HL-60/S4 (cell line): Measurements from ENCODE around the gene LDLRAD1.
"Not testable (repeated sequence)": the region's sequence is repeated elsewhere in the genome, so short reads cannot be mapped to it uniquely, and the experiment has no call there.

Source experiments
- in situ Hi-C: fragments of 300-500 bp; cut with MboI; formaldehyde crosslinking; loops from 2 replicates; pipeline ENCODE4 v1.14.3; 2022; ENCODE audit warnings: low sequenced_read_pairs

The LDLRAD1 gene

GRCh38 chr1:54018635-54019034, 649 bp upstream of the LDLRAD1 start:
- in situ Hi-C loops: no loop called here

GRCh38 chr1:54016343-54017282, 1.4 kb downstream of the LDLRAD1 start:
- in situ Hi-C loops: no loop called here

GRCh38 chr1:54014009-54014629, 3.9 kb downstream of the LDLRAD1 start:
- in situ Hi-C loops: no loop called here

GRCh38 chr1:54013393-54014008, 4.5 kb downstream of the LDLRAD1 start:
- in situ Hi-C loops: no loop called here

GRCh38 chr1:54012863-54013262, 5.1 kb downstream of the LDLRAD1 start:
- in situ Hi-C loops: no loop called here

- in situ Hi-C loops: no loop called here
Measured at GRCh38 chr1:54012008-54012325, 6.0 kb downstream of the LDLRAD1 start.

- in situ Hi-C loops: no loop called here
Measured at GRCh38 chr1:54011316-54012007, 6.5 kb downstream of the LDLRAD1 start.

GRCh38 chr1:54010415-54011117, 7.4 kb downstream of the LDLRAD1 start:
- in situ Hi-C loops: no loop called here

- in situ Hi-C loops: no loop called here
Measured at GRCh38 chr1:54009406-54009805, 8.6 kb downstream of the LDLRAD1 start.

GRCh38 chr1:54008876-54009275, 9.1 kb downstream of the LDLRAD1 start:
- in situ Hi-C loops: no loop called here

GRCh38 chr1:54007613-54008012, 10.4 kb downstream of the LDLRAD1 start:
- in situ Hi-C loops: no loop called here

- in situ Hi-C loops: no loop called here
Measured at GRCh38 chr1:54006508-54006907, 11.5 kb downstream of the LDLRAD1 start.

GRCh38 chr1:54004481-54005049, 13.4 kb downstream of the LDLRAD1 start:
- in situ Hi-C loops: no loop called here

GRCh38 chr1:54003750-54004480, 14.1 kb downstream of the LDLRAD1 start:
- in situ Hi-C loops: not testable (repeated sequence)

GRCh38 chr1:54003249-54003646, 14.7 kb downstream of the LDLRAD1 start:
- in situ Hi-C loops: no loop called here

- in situ Hi-C loops: no loop called here
Measured at GRCh38 chr1:54002544-54003248, 15.3 kb downstream of the LDLRAD1 start.

GRCh38 chr1:54001591-54001990, 16.4 kb downstream of the LDLRAD1 start:
- in situ Hi-C loops: no loop called here

GRCh38 chr1:53999920-54000319, 18.1 kb downstream of the LDLRAD1 start:
- in situ Hi-C loops: no loop called here

- in situ Hi-C loops: no loop called here
Measured at GRCh38 chr1:53998223-53998622, 19.8 kb downstream of the LDLRAD1 start.
